Right lung (tissue), 5 donors: ENCODE measurements around the gene SLAMF6. TPM values are rescaled to one million over a fixed set of nuclear protein-coding genes. Genes with fewer than 3 reads are reported as not detected.
"Not testable (repeated sequence)": the region's sequence is repeated elsewhere in the genome, so short reads cannot be mapped to it uniquely, and the experiment has no call there.

Source experiments
- DNase-seq, 2 donors: peaks; one replicate each; pipeline ENCODE4 v3.0.0-alpha.2; 2013
- polyA plus RNA-seq, 5 donors: library from polyadenylated mRNA; unstranded; fragments of 120-200 nt; gene quantifications; one replicate each; pipeline versions ENCODE4 v1.2.1 to v1.2.3, GENCODE V29; 2013; ENCODE audit warnings: inconsistent platforms in 1 of 5, low replicate concordance in 1 of 5; ENCODE audit not compliant: insufficient read length in 5 of 5, insufficient read depth in 1 of 5

Gene SLAMF6
- polyA plus RNA-seq, 5 donors, result 0.24 to 0.85 (median 0.63) TPM

GRCh38 chr1:160504651-160505050, 18.4 kb downstream of the SLAMF6 start:
- DNase-seq, result no peak

- no peak for DNase-seq
These were observed 20.0 kb downstream of the SLAMF6 start for GRCh38 chr1:160503087-160503486.

GRCh38 chr1:160500321-160500990, 22.6 kb downstream of the SLAMF6 start:
- no peak for DNase-seq

GRCh38 chr1:160499631-160500030, 23.4 kb downstream of the SLAMF6 start:
- DNase-seq, result no peak

GRCh38 chr1:160498301-160499065, 24.6 kb downstream of the SLAMF6 start:
- not testable (repeated sequence) for DNase-seq

- no peak for DNase-seq
These were observed 26.7 kb downstream of the SLAMF6 start for GRCh38 chr1:160496334-160496733.

- no peak for DNase-seq
These were observed 28.4 kb downstream of the SLAMF6 start for GRCh38 chr1:160494620-160495019.

GRCh38 chr1:160492617-160493016, 30.4 kb downstream of the SLAMF6 start:
- no peak for DNase-seq

GRCh38 chr1:160491981-160492380, 31.1 kb downstream of the SLAMF6 start:
- DNase-seq, result no peak

GRCh38 chr1:160491017-160491416, 32.0 kb downstream of the SLAMF6 start:
- no peak for DNase-seq

GRCh38 chr1:160489513-160490261, 33.4 kb downstream of the SLAMF6 start:
- DNase-seq, result no peak

- no peak for DNase-seq
These were observed 34.6 kb downstream of the SLAMF6 start for GRCh38 chr1:160488347-160489058.

- no peak for DNase-seq
These were observed 36.6 kb downstream of the SLAMF6 start for GRCh38 chr1:160486453-160486852.

GRCh38 chr1:160483505-160484185, 39.4 kb downstream of the SLAMF6 start:
- DNase-seq, result no peak

GRCh38 chr1:160481979-160482596, 41.0 kb downstream of the SLAMF6 start:
- no peak for DNase-seq

- DNase-seq, result not testable (repeated sequence)
These were observed 42.3 kb downstream of the SLAMF6 start for GRCh38 chr1:160480781-160481180.

- not testable (repeated sequence) for DNase-seq
These were observed 44.0 kb downstream of the SLAMF6 start for GRCh38 chr1:160479091-160479490.

GRCh38 chr1:160474392-160475242, 48.4 kb downstream of the SLAMF6 start:
- DNase-seq, result no peak

GRCh38 chr1:160472112-160472511, 50.9 kb downstream of the SLAMF6 start:
- DNase-seq, result no peak

GRCh38 chr1:160471253-160471652, 51.8 kb downstream of the SLAMF6 start:
- DNase-seq, result no peak
